GM12891 (cell line): ENCODE data around the gene SLC44A5.

ENCODE experiments used
- POLR2A ChIP-seq: IDR thresholded peaks from 2 replicates; pipeline ENCODE4 v1.6.1; 2011; ENCODE audit warnings: low read depth, low read length, control low read depth
- POLR2AphosphoS5 ChIP-seq: IDR thresholded peaks from 2 replicates; pipeline ENCODE4 v1.6.1; 2011; ENCODE audit warnings: low read depth, low read length, control low read depth
- SPI1 ChIP-seq: IDR thresholded peaks from 2 replicates; pipeline ENCODE4 v1.6.1; 2011; ENCODE audit warnings: low read depth, low read length, control low read depth

DNA sequence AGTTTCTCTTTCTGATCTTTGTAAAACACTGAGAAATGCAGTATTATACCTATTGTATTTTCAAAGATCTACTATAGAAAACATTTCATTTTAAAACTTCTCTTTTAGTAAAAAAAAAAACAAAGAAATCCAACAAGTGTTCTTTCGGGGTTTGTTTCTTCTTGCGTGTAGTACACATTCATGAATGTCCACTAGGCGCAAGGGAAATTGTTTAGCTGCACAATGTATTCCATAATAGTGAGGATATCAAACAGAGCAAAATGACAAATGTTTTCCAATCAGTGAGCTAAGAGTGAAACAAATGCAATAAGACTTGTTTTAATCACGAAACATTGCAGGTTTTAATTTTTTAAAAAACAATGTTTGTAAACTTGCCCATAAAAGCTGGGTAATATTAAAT is 408.2 kb downstream of the SLC44A5 start:
- TF ChIP-seq POLR2A (no peak), SPI1 (no peak), POLR2AphosphoS5 (no peak)
